Stomach (tissue), 9 donors: ENCODE data around the gene LRFN2. TPM values are rescaled to one million over a fixed set of nuclear protein-coding genes. Genes with fewer than 3 reads are reported as not detected.

Experiments used
- DNase-seq, 2 donors: peaks; one replicate each; pipeline versions ENCODE4 v3.0.0 to v3.0.0-alpha.2; 2013 to 2019
- H3K27ac ChIP-seq, 5 donors: fragments of 200-600 bp in 4 of 5; sonication (generic) in 4 of 5; one replicate each; pipeline ENCODE4 v1.5.1; 2013 to 2019; ENCODE audit warnings: mild to moderate bottlenecking in 1 of 5, moderate library complexity in 1 of 5
- H3K27me3 ChIP-seq, 3 donors: fragments of 200-600 bp; sonication (generic); one replicate each; pipeline ENCODE4 v1.5.1; 2017 to 2019; ENCODE audit warnings: mixed run types in 1 of 3
- H3K36me3 ChIP-seq, 4 donors: fragments of 200-600 bp; sonication (generic); 1 replicate in 3 of 4; 2 replicates in 1 of 4; pipeline ENCODE4 v1.5.1; 2016 to 2019
- H3K4me1 ChIP-seq, 4 donors: fragments of 200-600 bp; sonication (generic); one replicate each; pipeline ENCODE4 v1.5.1; 2016 to 2019
- H3K4me3 ChIP-seq, 4 donors: fragments of 200-600 bp; sonication (generic) in 3 of 4; one replicate each; pipeline ENCODE4 v1.5.1; 2016 to 2019; ENCODE audit warnings: mild to moderate bottlenecking in 1 of 4
- H3K9me3 ChIP-seq, 4 donors: fragments of 200-600 bp; sonication (generic); one replicate each; pipeline ENCODE4 v1.5.1; 2016 to 2019
- EP300 ChIP-seq: sonication (generic); formaldehyde crosslinking; IDR thresholded peaks from one replicate; pipeline ENCODE4 v1.6.1; 2017; ENCODE audit warnings: antibody characterized with exemption
- POLR2A ChIP-seq, 4 donors: fragments of 450-650 bp; IDR thresholded peaks; one replicate each; pipeline ENCODE4 v1.6.1; 2016; ENCODE audit warnings: antibody characterized with exemption in 4 of 4, control low read depth in 2 of 4, mild to moderate bottlenecking in 1 of 4, moderate library complexity in 1 of 4
- POLR2AphosphoS5 ChIP-seq, 3 donors: sonication (generic); formaldehyde crosslinking; IDR thresholded peaks; one replicate each; pipeline ENCODE4 v1.6.1; 2016; ENCODE audit warnings: antibody characterized with exemption in 3 of 3
- WGBS, 5 donors: extraction: QIAGEN DNeasy Blood & Tissue Kit in 3 of 5; methylation state at CpG; one replicate each; pipeline versions ENCODE4 v1.1.5 to v1.1.7; 2013 to 2018; 5-methylcytosine and 5-hydroxymethylcytosine counted together
- intact Hi-C: fragments of 100-400 bp; cut with DNase I; formaldehyde crosslinking; loops from one replicate; pipeline ENCODE4 v1.15.1; 2023; ENCODE audit warnings: low total_unique reads
- polyA plus RNA-seq, 3 donors: library from polyadenylated mRNA; stranded (reverse); fragments of 200-250 nt; gene quantifications; one replicate each; pipeline ENCODE4 v1.2.3, GENCODE V29; 2013
- total RNA-seq, 5 donors: library from RNA; depleted of rRNA; stranded (reverse); fragments of >200 nt; gene quantifications; one replicate each; pipeline versions ENCODE4 v1.1.0 to v1.2.3, GENCODE V29; 2014 to 2016
- TF ChIP-seq, protein P1 (sequence below), 7 experiments: fragments of 450-650 bp in 4 of 7; fragments of 200-600 bp in 3 of 7; sonication (generic) in 3 of 7; IDR thresholded peaks; one replicate each; pipeline ENCODE4 v1.5.1; 2016 to 2019; ENCODE audit warnings: antibody characterized with exemption in 7 of 7, control low read depth in 2 of 7, mild to moderate bottlenecking in 1 of 7
- donor health status: healthy with polysubstance abuse.
- donor health status: Bipolar disorder and iron deficiency.
- donor health status: healthy.

Gene LRFN2
- total and polyA plus RNA-seq, 8 donors = 0.10 TPM; not detected in 7

DNA sequence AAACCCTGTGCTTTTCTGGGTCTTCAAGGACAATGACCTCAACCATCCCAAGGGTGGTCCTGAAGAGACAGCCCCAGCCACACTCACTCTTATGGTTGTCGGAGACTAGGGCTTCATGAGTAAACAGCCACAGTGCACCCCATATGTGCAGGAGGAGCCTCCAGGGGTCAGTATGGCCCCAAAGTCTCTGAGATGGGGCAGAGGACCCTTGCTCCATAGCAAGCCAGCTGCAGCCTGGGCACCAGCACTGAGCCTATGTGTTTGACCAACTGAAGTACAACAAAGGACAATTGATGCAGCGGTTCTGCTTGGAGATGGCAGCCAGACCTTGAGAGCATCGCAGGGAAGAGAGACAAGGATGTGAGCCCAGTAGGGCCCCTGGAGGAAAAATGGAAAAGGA, 112.2 kb downstream of the LRFN2 start:
- no peak for DNase-seq
- TF ChIP-seq, protein P1, sequence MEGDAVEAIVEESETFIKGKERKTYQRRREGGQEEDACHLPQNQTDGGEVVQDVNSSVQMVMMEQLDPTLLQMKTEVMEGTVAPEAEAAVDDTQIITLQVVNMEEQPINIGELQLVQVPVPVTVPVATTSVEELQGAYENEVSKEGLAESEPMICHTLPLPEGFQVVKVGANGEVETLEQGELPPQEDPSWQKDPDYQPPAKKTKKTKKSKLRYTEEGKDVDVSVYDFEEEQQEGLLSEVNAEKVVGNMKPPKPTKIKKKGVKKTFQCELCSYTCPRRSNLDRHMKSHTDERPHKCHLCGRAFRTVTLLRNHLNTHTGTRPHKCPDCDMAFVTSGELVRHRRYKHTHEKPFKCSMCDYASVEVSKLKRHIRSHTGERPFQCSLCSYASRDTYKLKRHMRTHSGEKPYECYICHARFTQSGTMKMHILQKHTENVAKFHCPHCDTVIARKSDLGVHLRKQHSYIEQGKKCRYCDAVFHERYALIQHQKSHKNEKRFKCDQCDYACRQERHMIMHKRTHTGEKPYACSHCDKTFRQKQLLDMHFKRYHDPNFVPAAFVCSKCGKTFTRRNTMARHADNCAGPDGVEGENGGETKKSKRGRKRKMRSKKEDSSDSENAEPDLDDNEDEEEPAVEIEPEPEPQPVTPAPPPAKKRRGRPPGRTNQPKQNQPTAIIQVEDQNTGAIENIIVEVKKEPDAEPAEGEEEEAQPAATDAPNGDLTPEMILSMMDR (IDR thresholded peaks at IDR 0.05) = no peak
- no peak for TF ChIP-seq EP300
- no peak for TF ChIP-seq POLR2A (IDR thresholded peaks at IDR 0.05)
- TF ChIP-seq POLR2AphosphoS5 (IDR thresholded peaks at IDR 0.05) = no peak
- peaks cover 0 to 16% (median 0%) of the 10 kb centered on the region in 3 donors for H3K27me3 ChIP-seq
- H3K4me3 ChIP-seq = no peak overlapping the region
- intact Hi-C loops = no loop called here
- no peak overlapping the region for H3K27ac ChIP-seq
- no peaks in the 10 kb centered on the region for H3K36me3 ChIP-seq
- H3K9me3 ChIP-seq = no peaks in the 10 kb centered on the region
- 85 to 100% (median 92%) methylated on average over 3 of the region's 3 CpGs for WGBS, 5 donors
- no peaks in the 10 kb centered on the region for H3K4me1 ChIP-seq

DNA sequence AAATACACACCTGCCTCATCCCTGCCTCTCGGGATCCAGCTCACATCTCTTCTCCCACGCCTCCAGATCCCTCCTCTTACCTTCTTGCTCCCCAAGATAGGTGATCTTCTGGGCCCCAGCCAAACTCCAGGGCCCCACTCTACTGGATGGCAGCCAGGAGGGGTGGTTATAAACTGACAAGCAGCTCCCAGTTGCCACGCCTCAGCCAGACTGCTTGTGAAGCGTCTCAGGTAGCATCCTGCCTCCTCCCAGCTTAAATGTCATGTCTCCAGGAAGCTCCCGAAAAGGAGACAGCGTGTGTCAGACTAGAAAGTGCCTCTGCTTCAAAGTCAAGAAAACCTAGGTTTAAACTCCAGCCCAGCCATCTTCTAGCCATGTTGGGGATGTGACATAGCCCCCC, 114.1 kb downstream of the LRFN2 start:
- no peaks in the 10 kb centered on the region for H3K36me3 ChIP-seq
- H3K27ac ChIP-seq = no peak overlapping the region
- no peak overlapping the region for H3K4me3 ChIP-seq
- WGBS, 5 donors = 61 to 70% (median 66%) methylated on average over 4 to 6 of the region's 6 CpGs
- TF ChIP-seq, protein P1 (IDR thresholded peaks at IDR 0.05) = no peak
- TF ChIP-seq POLR2A (IDR thresholded peaks at IDR 0.05) = no peak
- TF ChIP-seq EP300 = no peak
- TF ChIP-seq POLR2AphosphoS5 (IDR thresholded peaks at IDR 0.05) = no peak
- no peaks in the 10 kb centered on the region for H3K4me1 ChIP-seq
- DNase-seq = no peak
- H3K9me3 ChIP-seq = no peaks in the 10 kb centered on the region
- intact Hi-C loops = no loop called here
- peaks cover 0 to 14% (median 0%) of the 10 kb centered on the region in 3 donors for H3K27me3 ChIP-seq

- 31 to 44% (median 38%) methylated on average over 2 to 5 of the region's 5 CpGs for WGBS, 5 donors
- H3K4me3 ChIP-seq = no peak overlapping the region
- DNase-seq = no peak
Measured at GRCh38 chr6:40472353-40472752, 114.8 kb downstream of the LRFN2 start.

GRCh38 chr6:40471243-40471642, 115.9 kb downstream of the LRFN2 start:
- Histone ChIP-seq H3K9me3 (no peaks in the 10 kb centered on the region), H3K36me3 (no peaks in the 10 kb centered on the region), H3K4me1 (no peaks in the 10 kb centered on the region), H3K27me3 (peaks cover 0 to 5% (median 0%) of the 10 kb centered on the region in 3 donors), H3K4me3 (no peak overlapping the region), H3K27ac (no peak overlapping the region)
- DNase-seq = no peak
- intact Hi-C loops = no loop called here
- WGBS, 5 donors = 60 to 89% (median 83%) methylated on average over 2 to 4 of the region's 4 CpGs
- TF ChIP-seq POLR2A (IDR thresholded peaks at IDR 0.05) = no peak
- no peak for TF ChIP-seq EP300
- TF ChIP-seq, protein P1 (IDR thresholded peaks at IDR 0.05) = no peak
- no peak for TF ChIP-seq POLR2AphosphoS5 (IDR thresholded peaks at IDR 0.05)

More at GRCh38 chr6:40472353-40472752, 114.8 kb downstream of the LRFN2 start:
- H3K27me3 ChIP-seq = peaks cover 0 to 7% (median 0%) of the 10 kb centered on the region in 3 donors
- no peaks in the 10 kb centered on the region for H3K9me3 ChIP-seq
- no peaks in the 10 kb centered on the region for H3K4me1 ChIP-seq
- no peak overlapping the region for H3K27ac ChIP-seq
- no peaks in the 10 kb centered on the region for H3K36me3 ChIP-seq
- TF ChIP-seq EP300 (no peak), POLR2A (IDR thresholded peaks at IDR 0.05) (no peak), POLR2AphosphoS5 (IDR thresholded peaks at IDR 0.05) (no peak)
- TF ChIP-seq, protein P1 (IDR thresholded peaks at IDR 0.05) = no peak
- intact Hi-C loops = no loop called here
